HG02840 (cell line): ENCODE results near the gene TRIO.

ENCODE experiments used
- ATAC-seq: cut with Tn5 transposase; IDR thresholded peaks from one replicate; pipeline ENCODE4 v1.9.1; 2021; ENCODE audit warnings: mild to moderate bottlenecking, moderate library complexity, moderate number of reproducible peaks; ENCODE audit not compliant: unreplicated experiment, low FRiP score

TRIO gene

GRCh38 chr5:14439087-14439871, 296.1 kb downstream of the TRIO start:
- no peak for ATAC-seq

DNA sequence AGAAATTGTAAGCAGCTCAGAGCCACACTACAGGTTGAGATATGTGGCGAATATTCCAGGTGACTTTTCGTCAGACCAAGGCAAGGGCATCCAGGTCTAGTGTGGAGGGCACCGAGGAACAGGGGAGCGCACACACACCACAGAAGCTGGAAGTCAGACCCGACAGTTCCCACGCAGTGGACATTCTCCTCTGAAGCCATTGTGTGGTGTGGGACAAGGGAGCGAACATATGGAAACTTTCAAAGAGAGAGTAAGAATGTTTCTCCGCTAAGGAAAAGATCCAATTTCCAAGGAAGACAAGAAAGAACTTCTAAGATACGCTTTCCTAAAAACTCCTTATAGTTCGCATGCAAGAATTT, 297.1 kb downstream of the TRIO start:
- ATAC-seq = no peak

- ATAC-seq = no peak
Observed at GRCh38 chr5:14440582-14441431, 297.7 kb downstream of the TRIO start.

DNA sequence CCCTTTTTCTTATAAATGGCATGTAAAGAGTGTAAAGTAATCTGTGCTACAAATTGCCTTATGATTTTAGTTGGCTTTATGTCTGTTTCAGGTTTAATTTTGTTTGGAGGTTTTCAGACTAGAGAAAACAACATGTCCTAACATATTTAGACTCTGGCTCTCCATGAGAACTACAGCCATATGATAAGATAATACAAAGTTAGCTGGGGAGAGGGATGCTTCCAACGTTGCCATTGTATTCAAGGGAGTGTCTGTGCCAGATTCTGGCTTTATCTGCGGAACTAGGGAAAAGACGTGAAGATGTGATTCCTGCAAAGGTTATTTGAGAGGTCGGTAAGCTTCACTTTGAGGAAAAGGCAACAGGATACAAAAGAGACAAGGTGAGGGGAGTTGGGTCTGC, 298.5 kb downstream of the TRIO start:
- ATAC-seq = no peak

- no peak for ATAC-seq
Observed at GRCh38 chr5:14442536-14442935, 299.4 kb downstream of the TRIO start.

- no peak for ATAC-seq
Observed at GRCh38 chr5:14443671-14444093, 300.5 kb downstream of the TRIO start.

GRCh38 chr5:14444161-14444560, 301.0 kb downstream of the TRIO start:
- no peak for ATAC-seq

- ATAC-seq = no peak
Observed at GRCh38 chr5:14445013-14445412, 301.9 kb downstream of the TRIO start.

DNA sequence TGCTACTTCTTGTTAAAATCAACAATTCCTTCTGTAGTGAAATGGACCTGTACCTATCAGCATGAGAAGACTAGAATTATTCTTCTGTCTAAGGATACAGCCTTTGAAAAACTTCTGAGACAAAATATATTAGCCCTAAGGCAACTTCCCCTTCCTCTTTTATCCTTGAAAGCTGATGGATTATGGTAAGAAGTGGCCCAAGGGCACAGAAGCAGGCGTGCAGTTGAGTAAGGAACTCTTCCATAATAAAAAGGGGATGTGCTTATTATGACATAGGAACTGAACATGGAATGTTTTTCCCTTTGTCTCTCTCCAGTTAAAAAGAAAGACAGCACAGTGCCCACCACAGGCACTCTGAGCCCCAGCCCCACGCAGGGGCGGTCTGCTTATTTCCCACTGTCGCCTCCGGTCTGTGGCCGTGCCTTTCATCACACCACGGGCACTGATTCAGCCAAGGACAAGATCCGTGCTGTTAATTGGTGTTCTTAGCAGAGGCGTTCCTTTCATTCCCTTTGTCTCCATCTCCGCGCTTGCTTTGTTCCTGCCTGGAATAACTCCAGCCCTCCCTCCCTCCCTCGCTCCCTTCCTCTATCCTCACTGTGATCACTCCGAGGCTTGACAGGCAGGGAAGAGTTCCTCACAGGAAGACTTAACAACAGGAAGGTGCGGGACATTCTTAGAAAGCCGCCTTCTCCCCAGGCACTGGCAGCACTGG, 302.6 kb downstream of the TRIO start:
- ATAC-seq = no peak

GRCh38 chr5:14447958-14448911, 305.1 kb downstream of the TRIO start:
- no peak for ATAC-seq

- no peak for ATAC-seq
Observed at GRCh38 chr5:14449052-14449661, 306.0 kb downstream of the TRIO start.

DNA sequence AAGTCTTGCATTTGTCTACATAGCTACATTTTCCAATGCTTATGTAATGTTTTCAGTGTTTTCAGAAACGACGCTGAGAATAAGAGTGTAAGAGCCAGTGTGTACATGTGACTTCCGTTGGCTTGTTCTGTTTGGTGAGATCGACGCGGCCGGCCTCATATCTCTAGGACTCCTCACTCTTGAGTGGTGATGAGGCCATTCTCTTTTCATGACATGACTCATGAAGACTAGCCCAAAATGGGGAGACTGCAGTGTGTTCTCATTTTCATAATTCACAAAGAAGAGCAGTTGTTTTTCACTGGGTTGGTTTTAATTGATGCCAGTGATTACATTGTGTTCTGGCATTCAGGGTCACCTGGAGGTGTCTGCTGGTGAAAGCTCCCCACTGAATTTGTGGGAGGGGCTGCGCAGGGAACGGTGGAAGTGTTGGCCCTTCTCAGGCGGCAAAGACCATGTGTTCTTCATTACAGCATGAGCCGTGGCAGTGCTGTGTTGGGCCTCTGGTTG, 306.9 kb downstream of the TRIO start:
- ATAC-seq = no peak

DNA sequence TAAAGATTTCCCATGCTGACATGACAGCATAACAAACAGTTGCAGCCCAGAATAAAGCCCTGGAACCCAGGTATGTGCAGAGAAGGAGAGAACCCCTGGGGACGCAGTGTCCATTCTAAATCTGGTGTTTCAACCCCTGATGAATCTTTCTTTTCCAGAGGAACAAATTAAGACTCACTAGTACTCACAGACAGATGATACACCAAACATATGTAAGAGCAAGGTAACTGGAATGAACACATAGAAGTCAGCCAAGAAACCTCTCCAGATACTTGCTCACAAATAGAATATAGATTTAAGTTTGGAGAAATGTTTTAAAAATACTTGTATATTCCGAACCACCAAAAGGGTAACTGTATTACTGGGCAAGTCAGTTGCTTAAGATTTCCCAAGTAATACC, 307.6 kb downstream of the TRIO start:
- ATAC-seq = no peak

GRCh38 chr5:14451871-14452270, 308.7 kb downstream of the TRIO start:
- ATAC-seq = no peak

DNA sequence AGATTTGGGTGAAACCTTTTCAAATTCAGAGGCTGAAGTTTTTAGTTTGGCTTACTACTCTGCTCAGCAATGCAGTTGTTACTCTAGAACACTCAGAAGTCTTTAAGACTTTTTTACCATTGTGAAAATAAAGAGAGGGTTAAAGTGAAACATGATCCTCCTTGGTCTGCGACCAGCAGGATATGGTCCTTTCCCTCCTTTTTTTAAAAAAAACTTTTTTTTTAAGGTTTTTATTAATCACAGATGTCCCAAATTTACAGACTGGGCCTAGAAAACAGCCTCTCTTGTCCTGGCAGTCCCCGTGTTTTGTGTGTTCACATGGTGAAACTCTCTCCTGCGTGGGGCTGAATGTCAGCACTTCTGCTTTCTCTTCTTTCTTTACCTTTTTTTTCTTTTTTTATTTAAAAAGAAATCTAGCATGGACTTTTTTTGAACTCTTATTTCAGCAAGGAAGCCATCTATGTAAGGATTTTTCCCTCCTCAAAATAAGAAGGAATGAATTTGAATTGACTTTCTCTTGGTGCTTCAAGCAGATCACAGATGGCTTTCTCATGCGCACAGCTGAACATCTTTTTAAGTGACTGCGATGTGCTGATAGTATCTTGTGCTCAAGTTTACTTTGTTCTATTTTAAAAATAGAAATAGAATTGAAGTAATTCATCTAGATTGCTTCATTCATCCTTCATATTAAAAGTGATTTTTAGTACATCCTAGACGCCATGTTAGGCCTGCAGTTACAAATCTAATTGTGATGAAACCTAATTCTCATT, 309.7 kb downstream of the TRIO start:
- no peak for ATAC-seq

GRCh38 chr5:14453481-14453880, 310.3 kb downstream of the TRIO start:
- ATAC-seq = no peak

DNA sequence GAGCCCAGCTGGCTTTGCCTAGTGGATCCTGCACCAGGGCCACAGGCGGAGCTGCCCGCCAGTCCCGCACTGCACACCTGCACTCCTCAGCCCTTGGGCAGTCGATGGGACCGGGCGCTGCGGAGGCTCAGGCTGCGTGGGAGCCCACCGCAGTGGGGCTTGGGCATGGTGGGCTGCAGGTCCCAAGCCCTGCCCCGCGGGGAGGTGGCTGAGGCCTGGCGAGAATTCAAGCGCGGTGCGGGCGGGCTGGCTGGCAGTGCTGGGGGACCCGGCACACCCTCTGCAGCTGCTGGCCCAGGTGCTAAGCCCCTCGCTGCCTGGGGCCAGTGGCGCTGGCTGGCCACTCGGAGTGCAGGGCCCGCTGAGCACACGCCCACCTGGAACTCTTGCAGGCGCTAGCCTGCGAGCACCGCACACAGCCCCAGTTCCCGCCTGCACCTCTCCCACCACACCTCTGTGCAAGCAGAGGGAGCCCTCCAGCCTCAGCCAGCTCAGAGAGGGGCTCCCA, 312.7 kb downstream of the TRIO start:
- no peak for ATAC-seq

GRCh38 chr5:14457476-14457875, 314.3 kb downstream of the TRIO start:
- no peak for ATAC-seq
